Activated CD4-positive, CD25-positive, alpha-beta regulatory T cell treated with anti-CD3 and anti-CD28 coated beads, Interleukin-2, amount 50 U/mL, for 24 hours (primary cell): ENCODE data around the gene TMPRSS7.
"Not testable (repeated sequence)": the region's sequence is repeated elsewhere in the genome, so short reads cannot be mapped to it uniquely, and the experiment has no call there.

Experiments used
- ATAC-seq, 2 donors: fragments of 150-1000 bp; cut with Tn5 transposase; one replicate each; pipeline ENCODE4 v1.10.0; 2021; ENCODE audit warnings: mild to moderate bottlenecking in 1 of 2, moderate library complexity in 1 of 2

The TMPRSS7 gene

DNA sequence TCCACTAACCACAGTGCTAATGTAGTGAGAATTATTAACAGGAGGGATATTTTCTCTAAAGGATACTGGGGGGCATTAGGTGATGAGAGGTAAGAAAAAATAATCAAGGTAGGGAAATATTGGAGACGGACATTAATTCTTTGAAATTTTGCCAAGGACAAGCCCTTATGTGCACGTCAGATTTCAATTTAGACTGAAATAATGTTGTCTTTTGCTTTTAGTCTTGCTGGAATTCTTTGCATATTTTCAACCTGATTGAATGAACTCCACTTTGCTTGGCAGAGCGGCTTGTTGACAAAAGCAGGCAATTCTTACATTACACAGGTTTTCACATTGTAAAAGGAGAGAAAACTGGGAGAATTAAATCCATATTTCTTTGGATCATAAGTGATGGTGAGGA, 26.6 kb downstream of the TMPRSS7 start:
- ATAC-seq = no peak

DNA sequence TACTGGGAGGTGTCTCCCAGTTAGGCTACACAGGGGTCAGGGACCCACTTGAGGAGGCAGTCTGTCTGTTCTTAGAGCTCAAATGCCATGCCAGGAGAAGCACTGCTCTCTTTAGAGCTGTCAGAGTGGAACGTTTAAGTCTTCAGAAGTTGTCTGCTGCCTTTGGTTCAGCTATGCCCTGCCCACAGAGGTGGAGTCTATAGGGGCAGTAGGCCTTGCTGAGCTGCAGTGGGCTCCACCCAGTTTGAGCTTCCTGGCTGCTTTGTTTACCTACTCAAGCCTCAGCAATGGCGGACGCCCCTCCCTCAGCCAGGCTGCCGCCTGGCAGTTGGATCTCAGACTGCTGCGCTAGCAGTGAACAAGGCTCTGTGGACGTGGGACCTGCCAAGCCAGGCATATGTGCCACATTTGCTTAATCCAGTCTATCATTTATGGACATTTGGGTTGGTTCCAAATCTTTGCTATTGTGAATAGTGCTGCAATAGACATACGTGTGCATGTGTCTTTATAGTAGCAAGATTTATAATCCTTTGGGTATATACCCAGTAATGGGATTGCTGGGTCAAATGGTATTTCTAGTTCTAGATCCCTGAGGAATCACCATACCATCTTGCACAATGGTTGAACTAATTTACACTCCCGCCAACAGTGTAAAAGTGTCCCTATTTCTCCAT, 38.0 kb downstream of the TMPRSS7 start:
- not testable (repeated sequence) for ATAC-seq

DNA sequence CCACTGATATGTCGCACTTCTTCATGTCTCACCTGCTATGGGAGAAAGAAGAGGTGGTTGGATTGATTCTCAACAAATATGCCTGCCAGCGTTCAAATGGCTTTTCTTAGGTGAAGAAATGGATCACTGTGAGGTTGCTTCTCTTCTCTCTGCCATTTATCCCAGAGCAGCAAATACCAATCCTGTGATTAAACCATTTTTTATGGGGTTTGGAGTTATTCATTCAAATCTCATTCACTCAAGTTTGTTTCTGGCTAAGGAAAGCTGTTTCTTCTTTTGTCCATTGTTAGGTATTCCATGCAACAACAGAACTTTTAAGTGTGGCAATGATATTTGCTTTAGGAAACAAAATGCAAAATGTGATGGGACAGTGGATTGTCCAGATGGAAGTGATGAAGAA, 39.5 kb downstream of the TMPRSS7 start:
- ATAC-seq = no peak

DNA sequence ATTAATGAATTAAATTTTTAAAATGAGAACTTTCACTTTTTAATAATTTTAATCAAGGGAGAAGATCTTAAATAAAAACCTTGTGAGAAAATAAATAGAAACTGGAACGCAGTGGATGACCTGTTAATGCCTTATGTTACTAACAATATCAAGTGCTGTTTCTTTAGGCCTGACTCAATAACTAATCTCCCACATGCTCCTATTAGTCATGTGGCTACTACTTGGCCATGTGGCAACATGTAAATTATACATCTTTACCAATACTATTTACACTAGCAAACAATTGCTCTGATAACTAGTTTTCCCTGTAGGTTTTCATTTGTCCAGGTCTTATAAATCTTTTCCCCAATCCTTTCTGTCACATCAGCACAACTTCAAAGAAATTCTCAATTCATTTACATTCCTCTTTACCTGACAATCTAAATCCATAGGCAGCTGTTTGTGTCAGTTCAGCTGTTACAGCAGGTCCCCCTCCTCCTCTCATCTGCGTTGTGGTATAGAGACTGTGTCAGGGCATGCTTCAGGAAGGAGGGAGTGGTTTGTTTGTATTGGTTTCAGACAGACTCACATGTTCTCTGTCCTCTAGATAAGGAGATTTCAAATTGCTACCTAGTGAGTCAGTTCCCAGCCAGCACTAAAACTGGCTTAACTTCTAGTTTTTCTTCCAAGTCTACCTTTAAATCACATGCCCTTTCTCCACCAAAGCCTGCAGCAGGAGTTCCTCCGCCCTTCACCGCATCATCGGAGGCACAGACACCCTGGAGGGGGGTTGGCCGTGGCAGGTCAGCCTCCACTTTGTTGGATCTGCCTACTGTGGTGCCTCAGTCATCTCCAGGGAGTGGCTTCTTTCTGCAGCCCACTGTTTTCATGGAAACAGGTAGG, 40.3 kb downstream of the TMPRSS7 start:
- peak; percentile 58 to 78 for ATAC-seq

DNA sequence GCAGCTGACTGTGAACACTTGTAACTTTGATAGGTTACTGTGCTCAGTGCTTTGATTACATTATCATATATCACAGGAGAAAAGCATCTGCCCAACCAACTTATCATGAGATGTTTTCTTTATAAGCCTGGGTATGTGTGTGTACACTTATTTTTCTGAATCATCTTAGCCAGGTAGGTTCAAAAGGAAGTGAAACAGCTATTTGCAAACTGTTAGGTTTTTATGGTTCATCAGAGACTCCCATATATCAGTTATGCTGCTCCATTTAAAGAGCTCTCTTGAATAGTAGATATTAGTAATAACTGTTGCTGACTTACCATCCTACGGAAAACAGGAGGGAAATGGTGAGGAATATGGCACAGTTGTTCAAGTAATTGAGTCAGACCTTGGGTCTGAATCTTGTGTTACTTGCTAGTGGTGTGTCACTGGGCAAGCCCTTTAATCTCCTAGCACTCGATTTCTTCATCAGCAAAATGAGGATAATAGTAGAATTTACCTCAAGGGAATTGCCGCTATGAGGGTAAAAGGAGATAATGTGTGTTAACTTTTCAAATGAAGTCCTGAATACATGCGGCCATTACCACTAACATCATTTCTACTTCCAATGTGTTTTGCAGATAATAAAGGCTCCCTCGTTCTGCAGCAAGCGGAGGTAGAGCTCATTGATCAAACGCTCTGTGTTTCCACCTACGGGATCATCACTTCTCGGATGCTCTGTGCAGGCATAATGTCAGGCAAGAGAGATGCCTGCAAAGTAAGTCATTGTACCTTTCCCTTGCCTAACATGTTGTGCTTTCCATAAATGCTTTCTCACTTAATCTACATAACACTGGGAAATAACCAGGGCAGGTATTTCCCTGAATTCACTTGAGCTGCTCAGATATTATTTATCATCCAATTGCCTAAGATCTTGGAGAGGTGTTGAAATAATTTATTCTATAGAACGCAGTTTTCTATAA, 43.9 kb downstream of the TMPRSS7 start:
- no peak for ATAC-seq

DNA sequence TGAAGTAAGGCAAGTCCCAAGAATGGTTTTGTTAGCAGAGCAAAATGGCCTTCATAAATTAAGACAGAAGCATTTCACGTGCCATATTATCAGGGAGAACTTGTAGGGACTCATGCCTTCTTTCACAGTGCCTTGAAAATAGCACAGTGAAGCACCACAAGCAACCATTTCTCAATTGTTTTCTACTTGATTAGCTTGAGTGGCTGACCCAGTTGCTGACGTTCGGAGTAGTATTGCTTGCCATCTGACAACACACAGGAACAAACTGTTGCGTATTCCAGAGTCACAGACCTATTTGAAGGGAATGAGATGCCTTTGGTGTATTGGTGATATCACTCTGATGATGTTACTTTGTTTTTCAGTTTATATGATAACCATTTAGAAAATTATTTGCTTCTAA, 48.7 kb downstream of the TMPRSS7 start:
- no peak for ATAC-seq

DNA sequence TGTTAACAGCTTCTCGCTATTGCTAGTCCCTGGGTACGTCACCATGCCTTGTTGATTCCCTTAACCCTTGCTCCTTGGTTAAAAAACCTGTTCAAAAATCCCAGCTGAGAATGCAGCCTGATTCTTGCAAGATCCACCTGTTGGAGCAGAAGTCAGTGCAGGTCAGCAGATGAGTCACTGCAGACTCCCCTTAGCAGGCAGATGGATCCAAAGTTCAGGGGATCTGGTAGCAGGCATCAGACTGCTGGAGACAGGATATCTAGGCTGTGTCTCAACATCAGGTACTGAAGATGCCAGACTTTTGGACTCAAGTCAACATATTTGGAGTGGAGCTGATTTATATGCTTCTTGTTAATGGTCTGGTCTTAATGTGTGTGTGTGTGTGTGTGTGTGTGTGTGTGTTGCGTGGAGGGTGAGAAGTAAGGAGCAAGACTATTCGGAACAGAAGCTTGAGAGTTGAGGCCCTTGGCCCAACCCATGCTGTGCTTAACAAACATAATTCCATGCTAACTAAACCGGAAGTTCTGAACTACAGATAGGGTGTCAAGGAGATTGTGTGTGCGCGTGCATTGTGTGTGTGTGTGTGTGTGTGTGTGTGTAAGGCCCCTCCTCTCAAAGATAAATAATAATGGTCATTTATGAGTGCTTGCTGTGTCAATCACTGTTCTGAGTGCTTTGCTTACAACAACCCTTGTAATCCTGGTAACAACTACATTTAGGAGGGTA, 50.6 kb downstream of the TMPRSS7 start:
- ATAC-seq = no peak

DNA sequence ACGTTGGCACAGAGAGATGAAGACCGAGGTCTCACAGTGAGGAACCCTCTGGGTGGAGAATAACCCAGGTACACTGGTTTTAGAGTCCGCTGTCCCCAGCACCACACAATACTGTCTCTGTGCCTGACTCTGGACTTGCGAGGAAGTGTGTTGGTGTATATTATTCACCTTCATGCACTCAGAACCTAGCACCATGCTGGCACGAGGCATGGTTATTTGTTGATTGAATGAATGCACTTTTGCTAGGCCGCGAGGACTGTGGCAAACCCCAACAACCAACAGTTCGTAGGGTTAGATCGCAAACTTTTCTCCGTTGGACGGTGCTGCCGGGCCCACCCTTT, 51.2 kb downstream of the TMPRSS7 start:
- no peak for ATAC-seq

DNA sequence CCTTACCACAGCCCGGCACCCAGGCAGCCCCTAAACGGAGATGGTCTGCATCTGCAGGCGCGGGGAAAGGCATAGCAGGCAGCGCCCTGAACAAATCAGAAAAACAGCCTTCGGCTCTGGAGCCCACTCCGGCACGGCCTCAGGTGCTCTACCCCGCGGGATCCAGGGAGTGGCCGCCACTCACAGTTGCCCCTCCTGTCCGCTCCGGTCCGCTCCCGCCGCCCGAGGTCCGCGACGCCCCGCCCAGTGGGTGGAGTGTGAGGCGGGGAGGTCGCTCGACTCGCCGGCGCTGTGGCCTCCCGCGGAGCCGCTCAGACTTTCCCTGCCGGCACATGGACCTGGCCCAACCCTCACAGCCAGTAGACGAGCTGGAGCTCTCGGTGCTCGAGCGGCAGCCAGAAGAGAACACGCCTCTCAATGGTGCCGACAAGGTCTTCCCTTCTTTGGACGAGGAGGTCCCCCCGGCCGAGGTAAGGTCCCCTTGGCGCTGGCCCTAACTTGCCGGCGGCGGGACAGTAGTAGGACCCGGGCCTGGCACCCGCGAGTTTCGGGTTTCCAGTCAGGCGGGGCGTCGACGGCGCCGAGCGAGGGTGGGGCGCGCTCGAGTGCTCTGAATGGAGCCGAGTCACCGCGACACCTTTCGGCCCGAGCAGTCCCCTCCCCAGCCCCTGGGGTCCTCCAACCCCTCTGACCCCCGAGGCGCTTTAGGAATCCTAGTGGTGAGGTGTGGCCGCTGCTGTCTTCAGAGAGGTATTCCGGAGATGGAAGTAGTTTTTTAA, 51.7 kb downstream of the TMPRSS7 start, which contains the start of gene C3orf52:
Gene C3orf52 (plus strand): TSS at position 314 of the 779 bp plus-strand sequence. CDS start 19 bp downstream, at position 333.
- peak; percentile 82 to 90 for ATAC-seq

DNA sequence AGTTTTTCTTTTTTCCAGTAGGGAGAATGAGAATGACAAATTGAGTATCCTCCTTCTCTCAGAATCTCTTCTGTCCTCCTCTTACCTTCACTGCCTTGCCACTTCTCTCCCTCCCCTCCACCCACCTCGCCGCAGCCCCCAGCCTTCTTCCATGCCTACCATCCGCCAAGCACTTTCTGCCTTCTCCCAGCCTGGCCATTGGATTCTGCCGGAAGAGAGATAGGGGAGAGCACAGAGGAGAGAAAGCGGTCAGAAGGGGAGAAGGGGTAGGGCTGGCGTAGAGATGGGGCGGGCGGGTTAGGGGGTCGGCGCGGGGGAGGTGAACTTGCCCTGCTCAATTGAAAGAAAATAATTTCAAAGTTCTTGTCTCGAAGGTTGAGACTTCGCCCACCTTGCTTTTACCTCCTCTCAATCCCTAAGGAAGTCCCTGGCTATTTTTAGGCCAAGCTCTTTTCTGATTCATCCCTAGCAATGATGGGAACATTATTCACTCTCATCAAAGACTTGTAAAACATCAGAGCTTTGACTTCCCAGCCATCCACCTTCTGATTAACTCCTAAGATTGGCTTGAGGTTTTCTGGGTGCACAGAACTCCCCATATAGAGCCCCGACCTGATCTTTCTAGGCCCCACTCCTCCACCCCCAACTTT, 52.5 kb downstream of the TMPRSS7 start:
- no peak for ATAC-seq

DNA sequence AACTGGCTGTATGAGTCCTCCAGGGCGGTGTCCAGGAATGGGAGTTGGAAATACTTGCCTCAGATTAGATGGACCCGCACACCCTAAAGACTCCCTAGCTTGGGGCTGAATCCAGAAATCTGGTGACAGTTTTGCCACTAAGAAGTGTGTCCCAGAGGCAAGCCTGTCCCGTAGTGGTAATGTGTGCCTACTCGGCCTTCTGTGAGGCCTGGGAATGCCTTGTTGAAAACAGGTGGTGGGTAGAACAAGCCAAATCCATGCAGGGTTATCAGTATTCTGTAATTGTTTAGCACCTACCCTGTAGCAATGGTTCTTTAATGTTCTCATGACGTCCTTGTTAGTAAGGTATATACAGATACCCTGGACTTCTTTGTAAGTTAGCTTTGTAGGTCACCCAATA, 53.2 kb downstream of the TMPRSS7 start:
- ATAC-seq = no peak

DNA sequence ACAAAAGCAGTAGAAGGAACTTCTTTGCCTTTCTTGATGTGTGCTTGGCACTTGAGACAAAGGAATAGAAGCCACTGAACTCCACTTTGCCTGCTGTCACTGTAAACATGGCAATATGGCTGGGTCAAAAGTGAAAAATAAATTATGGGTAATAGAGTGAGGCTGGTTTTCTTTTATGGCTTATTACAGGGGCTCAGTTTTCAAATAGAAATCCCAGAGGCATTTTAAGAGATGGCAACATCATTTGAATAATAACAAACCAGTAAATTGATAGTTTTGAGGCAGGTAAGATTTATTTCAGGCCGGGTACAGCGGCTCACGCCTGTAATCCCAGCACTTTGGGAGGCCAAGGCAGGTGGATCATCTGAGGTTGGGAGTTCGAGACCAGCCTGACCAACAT, 54.4 kb downstream of the TMPRSS7 start:
- ATAC-seq = no peak

DNA sequence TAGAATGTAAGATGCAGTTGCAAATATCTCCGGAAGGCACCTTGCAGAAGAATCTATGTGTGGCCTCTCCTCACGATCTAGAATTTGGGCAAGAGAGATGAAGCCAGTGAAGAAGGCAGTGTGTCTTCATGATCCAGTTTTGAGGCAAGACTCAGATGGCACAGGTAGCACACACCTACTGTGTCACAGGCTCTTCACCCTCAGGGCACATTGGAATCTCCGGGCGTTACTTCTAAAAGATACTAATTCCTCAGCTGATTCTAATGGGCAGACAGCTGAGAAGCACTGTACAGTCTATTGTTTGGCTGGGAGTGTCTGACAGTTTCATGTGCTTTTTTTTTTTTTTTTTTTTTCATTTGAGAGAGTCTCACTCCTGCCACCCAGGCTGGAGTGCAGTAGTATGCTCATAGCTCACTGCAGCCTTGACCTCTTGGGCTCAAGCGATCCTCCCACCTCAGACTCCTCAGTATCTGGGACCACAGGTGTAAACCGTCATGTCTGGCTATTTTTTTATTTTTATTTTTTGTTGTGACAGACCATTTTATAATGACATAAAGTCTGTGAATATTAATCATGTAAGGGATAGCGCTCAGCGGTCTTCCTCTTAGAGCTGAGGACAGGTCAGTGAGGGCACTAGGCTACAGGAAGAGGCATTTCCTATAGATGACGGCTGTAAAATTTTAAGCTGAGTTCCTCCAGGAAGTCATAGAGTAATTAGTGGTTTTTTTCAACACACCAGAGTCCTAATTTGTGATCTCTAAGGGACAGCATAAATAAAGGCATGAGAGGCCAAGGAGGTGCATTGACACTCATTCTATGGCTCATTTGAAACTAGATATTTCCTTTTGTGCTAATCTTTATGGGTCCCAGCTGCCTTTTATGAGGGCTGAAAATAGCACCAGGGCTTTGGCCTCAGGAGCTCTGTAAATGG, 55.7 kb downstream of the TMPRSS7 start:
- ATAC-seq = no peak

DNA sequence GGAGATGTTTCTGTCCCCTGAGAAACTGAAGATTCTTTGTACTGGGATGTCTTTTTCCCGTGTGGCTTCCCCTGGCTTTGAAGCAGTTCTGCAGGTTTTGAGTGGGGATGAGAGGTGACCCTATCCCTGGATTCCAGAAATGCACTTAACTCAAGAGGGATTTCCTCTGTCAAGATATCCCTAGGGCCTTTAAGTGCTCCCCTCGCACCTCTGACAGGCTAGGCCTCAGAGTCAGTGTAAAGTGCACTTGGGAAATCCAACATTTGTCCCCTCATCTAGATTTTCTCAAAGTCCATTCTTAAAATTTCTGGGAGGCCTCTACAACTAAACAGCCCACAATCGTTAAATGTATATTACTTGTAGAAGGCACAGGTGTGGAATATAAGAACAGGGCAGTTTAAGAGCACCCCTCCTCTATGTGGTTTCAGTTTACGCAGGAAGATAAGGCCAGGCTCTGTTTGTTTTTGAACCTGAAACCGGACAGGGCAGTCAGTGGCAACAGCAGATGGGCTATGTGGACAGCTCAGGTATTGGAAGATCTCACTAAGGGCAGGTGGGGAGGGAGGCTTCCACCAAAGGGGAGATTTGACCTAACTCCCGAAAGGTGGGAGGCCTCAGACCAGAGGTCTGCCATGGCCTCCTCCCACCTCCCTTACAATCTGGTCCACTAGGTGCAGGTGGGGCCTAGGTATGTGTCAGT, 56.5 kb downstream of the TMPRSS7 start:
- ATAC-seq = no peak

DNA sequence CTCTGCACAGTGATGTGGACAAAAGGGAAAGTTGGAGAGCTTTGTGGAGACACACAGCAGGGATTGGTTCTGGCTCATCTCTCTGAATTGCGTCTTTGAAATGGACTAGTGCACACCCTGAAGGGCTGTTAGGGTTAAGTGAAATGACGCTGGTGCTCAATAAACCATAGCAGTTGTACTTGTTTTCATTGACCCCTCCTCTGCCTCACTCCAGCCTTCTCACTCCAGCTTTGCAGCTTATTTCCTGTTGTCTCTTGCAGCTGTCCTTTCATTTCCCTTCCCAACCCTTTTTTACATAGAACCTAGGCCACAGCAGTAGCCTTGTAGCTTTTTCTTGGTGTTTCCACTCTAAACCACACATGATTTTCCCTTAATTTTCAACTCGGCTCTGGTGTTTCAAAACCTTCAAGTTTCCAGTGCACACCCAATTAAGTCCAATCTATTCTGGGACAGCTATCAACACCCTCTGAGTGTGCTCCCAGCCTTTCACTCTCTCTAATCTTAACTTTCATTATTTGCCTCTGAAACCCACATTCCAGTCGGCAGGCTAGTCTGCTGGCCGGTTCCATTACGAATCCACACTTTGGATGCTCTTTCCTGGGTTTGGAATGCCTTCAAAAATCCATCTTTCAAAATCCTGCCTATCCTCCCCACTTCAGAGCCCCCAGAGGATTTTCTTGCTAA, 58.1 kb downstream of the TMPRSS7 start:
- ATAC-seq = no peak

DNA sequence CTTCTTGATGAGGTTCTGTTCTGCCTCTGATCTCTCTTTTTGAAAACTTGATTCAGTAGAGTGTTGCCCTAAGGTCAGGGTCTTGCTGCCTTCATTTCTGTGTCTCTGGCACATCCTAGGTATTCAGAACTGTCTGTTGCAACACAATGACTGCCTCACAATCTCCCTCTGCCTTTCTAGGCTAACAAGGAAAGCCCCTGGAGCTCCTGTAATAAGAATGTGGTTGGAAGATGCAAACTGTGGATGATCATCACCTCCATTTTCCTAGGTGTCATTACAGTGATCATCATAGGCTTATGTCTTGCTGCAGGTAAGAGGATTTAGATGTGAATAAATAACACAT, 58.6 kb downstream of the TMPRSS7 start:
- no peak for ATAC-seq

DNA sequence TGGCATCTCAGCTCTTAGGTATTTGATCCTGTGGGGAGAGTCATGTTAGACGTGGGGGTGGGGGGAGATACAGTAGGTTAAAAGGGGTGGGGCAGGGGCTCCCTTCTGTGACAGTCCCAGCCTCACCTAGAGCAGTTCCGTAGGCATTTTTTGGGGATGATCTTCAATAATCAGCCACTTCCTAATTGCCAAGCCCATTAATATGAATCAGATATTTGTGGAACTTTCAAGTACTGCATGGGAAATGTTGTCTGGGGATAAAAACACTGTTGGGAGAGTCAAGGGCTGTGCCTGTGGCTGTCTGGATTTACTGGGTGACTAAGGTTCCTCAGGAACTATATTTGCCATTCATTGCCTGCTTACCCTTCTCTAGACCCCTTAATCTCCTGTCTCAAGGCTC, 61.2 kb downstream of the TMPRSS7 start:
- ATAC-seq = no peak

DNA sequence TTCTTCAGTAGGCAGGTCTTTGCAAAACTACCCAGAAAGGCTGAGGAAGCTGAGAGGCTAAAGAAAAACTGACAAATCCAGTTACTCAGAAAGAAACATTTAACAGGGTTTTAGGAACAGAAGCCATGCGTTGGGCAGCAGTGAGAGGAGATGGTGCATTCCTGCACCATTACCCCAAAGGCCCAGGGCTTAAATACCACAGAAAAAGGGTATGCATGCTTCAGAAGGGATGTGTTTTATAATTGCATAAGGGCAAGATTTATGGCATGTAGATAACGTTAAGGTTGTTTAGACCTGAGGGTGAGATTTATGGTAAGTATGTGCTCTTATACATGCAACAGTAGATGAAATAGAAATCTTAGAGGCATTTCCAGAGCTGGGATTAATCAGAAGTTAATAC, 61.6 kb downstream of the TMPRSS7 start:
- no peak for ATAC-seq

DNA sequence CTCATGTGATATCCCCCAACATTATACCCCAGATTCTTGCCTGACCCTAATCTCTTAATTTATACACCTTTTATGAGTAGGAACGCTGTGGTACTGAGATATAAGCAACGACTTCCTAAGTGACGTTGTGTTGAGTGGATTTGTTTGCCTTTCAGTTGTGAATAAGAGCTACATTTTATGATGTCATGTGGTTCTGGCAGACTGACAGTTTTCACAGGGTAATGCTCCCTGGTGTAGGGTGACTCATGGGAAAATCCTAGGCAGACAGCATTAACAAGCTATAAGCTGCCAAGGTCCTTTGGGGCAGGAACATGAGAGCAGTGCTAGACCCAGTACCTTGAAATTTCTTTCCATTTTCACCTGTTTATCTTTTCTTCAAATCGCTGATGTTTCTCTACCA, 62.8 kb downstream of the TMPRSS7 start:
- peak; percentile 78 to 82 for ATAC-seq
